T-helper 17 cell (primary cell): ENCODE measurements around the gene PGS1. TPM values are rescaled to one million over a fixed set of nuclear protein-coding genes. Genes with fewer than 3 reads are reported as not detected.

ENCODE experiments used
- total RNA-seq, 4 donors: library from RNA in 2 of 4; stranded (reverse) in 2 of 4; gene quantifications; one replicate each; pipeline ENCODE4 v1.2.3 and lab custom pipeline; 2022 to 2026

PGS1 gene
- total RNA-seq, 2 donors from 2014 or later = 47.5 to 54.9 TPM

Other genes with a start within 250 kb of the PGS1 start
- gene TMC6, start 249.9 kb upstream of the PGS1 start, total RNA-seq = 100 to 1,000 TPM; 609 to 822 TPM
- gene TMC8, start 247.9 kb upstream of the PGS1 start, total RNA-seq = 100 to 1,000 TPM; 352 to 481 TPM
- gene C17orf99, start 232.3 kb upstream of the PGS1 start, total RNA-seq = not detected
- gene SYNGR2, start 210.1 kb upstream of the PGS1 start, total RNA-seq = 10 to 100 TPM; 49.5 to 68.1 TPM
- gene TK1, start 191.6 kb upstream of the PGS1 start, total RNA-seq = 1 to 10 TPM in 1 of 2 donors, under 1 TPM in 1; 0.42 to 1.2 TPM
- gene AFMID, start 191.3 kb upstream of the PGS1 start, total RNA-seq = 1 to 10 TPM; 1.5 to 2.9 TPM
- under 1 TPM; 0.40 to 0.44 TPM for gene BIRC5, start 164.4 kb upstream of the PGS1 start, total RNA-seq
- not detected for gene TMEM235, start 147.0 kb upstream of the PGS1 start, total RNA-seq
- gene SOCS3, start 18.6 kb upstream of the PGS1 start, total RNA-seq = 100 to 1,000 TPM; 119 to 197 TPM
- under 1 TPM; 0.21 to 0.87 TPM for gene DNAH17, start 198.7 kb downstream of the PGS1 start, total RNA-seq